ENCODE measurements around the gene RAB11FIP4. TPM values are rescaled to one million over a fixed set of nuclear protein-coding genes. Genes with fewer than 3 reads are reported as not detected.

RAB11FIP4 gene
- total RNA-seq, 2 donors from 2014 or later: 35.6 to 62.2 TPM

GRCh38 chr17:31452561-31453110 lies 61.2 kb downstream of the RAB11FIP4 start:
- no peaks in the 10 kb centered on the region for H3K9me3 ChIP-seq (ENCODE audit: control insufficient read depth, low read length)
- no peaks in the 10 kb centered on the region for H3K4me1 ChIP-seq (ENCODE audit: control insufficient read depth, insufficient read depth, low read length)
- peak; percentile 73 for DNase-seq
- Mint-ChIP-seq H3K36me3 (ENCODE audit: low read depth) (no peaks in the 10 kb centered on the region), H3K27me3 (ENCODE audit: insufficient read depth) (no peaks in the 10 kb centered on the region), H3K9me3 (no peaks in the 10 kb centered on the region), H3K27ac (peak overlapping the region; percentile 26), H3K4me3 (no peak overlapping the region), H3K4me1 (peaks cover 18% of the 10 kb centered on the region)
- no peak overlapping the region for H3K4me3 ChIP-seq (ENCODE audit: low read length)
- WGBS, 2 experiments (ENCODE audit: insufficient coverage in 1 of 2, insufficient read length in 1 of 2): 75 to 80% methylated on average over 8 to 10 of the region's 10 CpGs
- no peak overlapping the region for H3K27ac ChIP-seq (ENCODE audit: low read depth, low read length)
- no peak for TF ChIP-seq CTCF (conservative IDR thresholded peaks at IDR 0.05)
- H3K27me3 ChIP-seq (ENCODE audit: control insufficient read depth, insufficient read depth, low read length, poor library complexity, severe bottlenecking): no peaks in the 10 kb centered on the region
- no peak overlapping the region for H3K9ac ChIP-seq (ENCODE audit: extremely low read depth, low read length, poor library complexity, severe bottlenecking)
- H3K36me3 ChIP-seq (ENCODE audit: control insufficient read depth, insufficient read depth, low read length): no peaks in the 10 kb centered on the region

- Histone ChIP-seq H3K36me3 (ENCODE audit: control insufficient read depth, insufficient read depth, low read length) (no peaks in the 10 kb centered on the region), H3K4me3 (ENCODE audit: low read length) (no peak overlapping the region), H3K9ac (ENCODE audit: extremely low read depth, low read length, poor library complexity, severe bottlenecking) (no peak overlapping the region), H3K9me3 (ENCODE audit: control insufficient read depth, low read length) (no peaks in the 10 kb centered on the region), H3K27ac (ENCODE audit: low read depth, low read length) (no peak overlapping the region), H3K4me1 (ENCODE audit: control insufficient read depth, insufficient read depth, low read length) (no peaks in the 10 kb centered on the region), H3K27me3 (ENCODE audit: control insufficient read depth, insufficient read depth, low read length, poor library complexity, severe bottlenecking) (no peaks in the 10 kb centered on the region)
- Mint-ChIP-seq H3K36me3 (ENCODE audit: low read depth) (no peaks in the 10 kb centered on the region), H3K4me3 (no peak overlapping the region), H3K27ac (no peak overlapping the region), H3K27me3 (ENCODE audit: insufficient read depth) (no peaks in the 10 kb centered on the region), H3K4me1 (peaks cover 20% of the 10 kb centered on the region), H3K9me3 (no peaks in the 10 kb centered on the region)
- no peak for TF ChIP-seq CTCF (conservative IDR thresholded peaks at IDR 0.05)
- no peak for DNase-seq
- WGBS, 2 experiments (ENCODE audit: insufficient coverage in 1 of 2, insufficient read length in 1 of 2): 82% methylated on average over 2 of the region's 2 CpGs; no CpG with 5 or more reads in 1 of the 2 experiments
Observed at GRCh38 chr17:31453896-31454295, 62.4 kb downstream of the RAB11FIP4 start.

GRCh38 chr17:31456814-31457213 lies 65.3 kb downstream of the RAB11FIP4 start:
- Histone ChIP-seq H3K9ac (ENCODE audit: extremely low read depth, low read length, poor library complexity, severe bottlenecking) (no peak overlapping the region), H3K9me3 (ENCODE audit: control insufficient read depth, low read length) (no peaks in the 10 kb centered on the region), H3K27ac (ENCODE audit: low read depth, low read length) (no peak overlapping the region), H3K27me3 (ENCODE audit: control insufficient read depth, insufficient read depth, low read length, poor library complexity, severe bottlenecking) (no peaks in the 10 kb centered on the region), H3K36me3 (ENCODE audit: control insufficient read depth, insufficient read depth, low read length) (no peaks in the 10 kb centered on the region), H3K4me1 (ENCODE audit: control insufficient read depth, insufficient read depth, low read length) (no peaks in the 10 kb centered on the region), H3K4me3 (ENCODE audit: low read length) (no peak overlapping the region)
- Mint-ChIP-seq H3K9me3 (no peaks in the 10 kb centered on the region), H3K4me1 (peaks cover 20% of the 10 kb centered on the region), H3K27ac (peak overlapping the region; percentile 89), H3K36me3 (ENCODE audit: low read depth) (no peaks in the 10 kb centered on the region), H3K27me3 (ENCODE audit: insufficient read depth) (no peaks in the 10 kb centered on the region), H3K4me3 (peak overlapping the region; percentile 24)
- WGBS, 2 experiments (ENCODE audit: insufficient coverage in 1 of 2, insufficient read length in 1 of 2): 74 to 75% methylated on average over 3 to 5 of the region's 5 CpGs
- no peak for TF ChIP-seq CTCF (conservative IDR thresholded peaks at IDR 0.05)
- no peak for DNase-seq

Measured in endodermal cell (in vitro differentiated cells).